Hepatocyte (in vitro differentiated cells): Measurements from ENCODE around the gene ARMC10. TPM values are rescaled to one million over a fixed set of nuclear protein-coding genes. Genes with fewer than 3 reads are reported as not detected.

Experiments used
- DNase-seq: peaks from one replicate; pipeline ENCODE4 v3.0.0-alpha.2; 2016; ENCODE audit warnings: low spot score
- H2AFZ ChIP-seq: fragments of 200-600 bp; sonication (generic); 2 replicates; pipeline ENCODE4 v1.6.0; 2016; ENCODE audit warnings: antibody characterized with exemption, mild to moderate bottlenecking
- H3K27ac ChIP-seq: fragments of 200-600 bp; sonication (generic); 2 replicates; pipeline ENCODE4 v1.5.1; 2016; ENCODE audit warnings: mild to moderate bottlenecking
- H3K27me3 ChIP-seq: fragments of 200-600 bp; sonication (generic); 2 replicates; pipeline ENCODE4 v1.6.1; 2016
- H3K36me3 ChIP-seq: fragments of 200-600 bp; sonication (generic); replicated peaks from 2 replicates; pipeline ENCODE4 v1.5.1; 2016; ENCODE audit warnings: low read depth; ENCODE audit not compliant: insufficient read depth
- H3K4me1 ChIP-seq: fragments of 200-600 bp; sonication (generic); 2 replicates; pipeline ENCODE4 v1.5.1; 2016; ENCODE audit warnings: mild to moderate bottlenecking, moderate library complexity; ENCODE audit not compliant: insufficient read depth
- H3K4me2 ChIP-seq: fragments of 200-600 bp; sonication (generic); 2 replicates; pipeline ENCODE4 v1.6.0; 2016
- H3K4me3 ChIP-seq: fragments of 200-600 bp; sonication (generic); 2 replicates; pipeline ENCODE4 v1.5.1; 2016; ENCODE audit warnings: mild to moderate bottlenecking
- H3K79me2 ChIP-seq: fragments of 200-600 bp; sonication (generic); 2 replicates; pipeline ENCODE4 v1.6.0; 2017; ENCODE audit warnings: mild to moderate bottlenecking
- H3K9me2 ChIP-seq: fragments of 200-600 bp; sonication (generic); replicated peaks from 2 replicates; pipeline ENCODE4 v1.6.0; 2017; ENCODE audit warnings: mild to moderate bottlenecking; ENCODE audit not compliant: insufficient read depth
- H3K9me3 ChIP-seq: fragments of 200-600 bp; sonication (generic); 2 replicates; pipeline ENCODE4 v1.5.1; 2016; ENCODE audit warnings: low read depth, mild to moderate bottlenecking
- H4K20me1 ChIP-seq: fragments of 200-600 bp; sonication (generic); 2 replicates; pipeline ENCODE4 v1.6.0; 2016; ENCODE audit warnings: mild to moderate bottlenecking; ENCODE audit not compliant: insufficient read depth, poor library complexity, severe bottlenecking
- CTCF ChIP-seq: fragments of 200-600 bp; sonication (generic); IDR thresholded peaks from 2 replicates; pipeline ENCODE4 v1.5.1; 2016; ENCODE audit warnings: antibody characterized with exemption, mild to moderate bottlenecking; ENCODE audit not compliant: poor library complexity
- EZH2 ChIP-seq: fragments of 200-600 bp; sonication (generic); IDR thresholded peaks from 2 replicates; pipeline ENCODE4 v1.6.1; 2016; ENCODE audit warnings: antibody characterized with exemption, mild to moderate bottlenecking, borderline replicate concordance
- EZH2phosphoT487 ChIP-seq: fragments of 200-600 bp; sonication (generic); IDR thresholded peaks from one replicate; pipeline ENCODE4 v1.6.1; 2018; ENCODE audit warnings: antibody characterized with exemption, mild to moderate bottlenecking, low read depth, moderate library complexity; ENCODE audit not compliant: unreplicated experiment, severe bottlenecking
- WGBS: methylation state at CpG from one replicate; pipeline ENCODE4 v1.1.6; 2016; ENCODE audit warnings: low lambda C conversion rate; ENCODE audit errors: missing lambda C conversion rate; 5-methylcytosine and 5-hydroxymethylcytosine counted together
- polyA plus RNA-seq: library from polyadenylated mRNA; unstranded; fragments of >200 nt; fragmentation: Nextera tagmentation; extraction: Ambion mirVana; gene quantifications from 2 replicates; pipeline ENCODE4 v1.2.1, GENCODE V29; 2016
- total RNA-seq: library from RNA; depleted of rRNA; stranded (reverse); fragments of >200 nt; gene quantifications from 2 replicates; pipeline ENCODE4 v1.2.3, GENCODE V29; 2014

The ARMC10 gene
- total RNA-seq, result 27.2 and 35.7 TPM in 2 replicates
- 28.5 and 33.5 TPM in 2 replicates for polyA plus RNA-seq

GRCh38 chr7:103074519-103075336, at the start of gene ARMC10, which contains the start of gene FBXL13:
Gene ARMC10 (plus strand): TSS chr7:103075140. CDS start chr7:103075273, 133 bp downstream.
Gene FBXL13 (minus strand): TSS chr7:103074796.
- H3K27me3 ChIP-seq, result no peaks in the 10 kb centered on the region
- no peaks in the 10 kb centered on the region for H3K36me3 ChIP-seq
- DNase-seq, result peak; percentile 95
- peak within 1 kb of the TSS; percentile 78 for H3K4me2 ChIP-seq
- no peaks in the 10 kb centered on the region for H3K9me3 ChIP-seq
- peaks cover 42% of the 10 kb centered on the region for H3K79me2 ChIP-seq
- H2AFZ ChIP-seq, result peak within 1 kb of the TSS; percentile 89
- H3K4me1 ChIP-seq, result peaks cover 7% of the 10 kb centered on the region
- H3K27ac ChIP-seq, result peak within 1 kb of the TSS; percentile 96
- H4K20me1 ChIP-seq, result no peaks in the 10 kb centered on the region
- WGBS, result 0% methylated on average over 37 of the region's 83 CpGs
- TF ChIP-seq EZH2 (no peak), CTCF (peak; percentile 15), EZH2phosphoT487 (no peak)
- peak within 1 kb of the TSS; percentile 61 for H3K4me3 ChIP-seq
- peaks cover 2% of the 10 kb centered on the region for H3K9me2 ChIP-seq

GRCh38 chr7:103025341-103025740, 49.6 kb upstream of the ARMC10 start:
- Histone ChIP-seq H2AFZ (no peak overlapping the region), H3K36me3 (no peaks in the 10 kb centered on the region), H3K4me3 (no peak overlapping the region), H3K27me3 (no peaks in the 10 kb centered on the region), H3K9me2 (no peaks in the 10 kb centered on the region), H3K9me3 (no peaks in the 10 kb centered on the region), H3K4me1 (no peaks in the 10 kb centered on the region), H3K79me2 (no peaks in the 10 kb centered on the region), H3K4me2 (no peak overlapping the region), H3K27ac (no peak overlapping the region), H4K20me1 (no peaks in the 10 kb centered on the region)
- TF ChIP-seq EZH2 (no peak), CTCF (no peak), EZH2phosphoT487 (no peak)
- no peak for DNase-seq
- WGBS, result 90% methylated on average over 3 of the region's 3 CpGs

GRCh38 chr7:103031024-103031423, 43.9 kb upstream of the ARMC10 start:
- DNase-seq, result no peak
- Histone ChIP-seq H3K4me3 (no peak overlapping the region), H2AFZ (no peak overlapping the region), H3K4me1 (no peaks in the 10 kb centered on the region), H3K36me3 (no peaks in the 10 kb centered on the region), H3K27ac (no peak overlapping the region), H4K20me1 (no peaks in the 10 kb centered on the region), H3K9me3 (no peaks in the 10 kb centered on the region), H3K9me2 (no peaks in the 10 kb centered on the region), H3K79me2 (no peaks in the 10 kb centered on the region), H3K4me2 (no peak overlapping the region), H3K27me3 (no peaks in the 10 kb centered on the region)
- TF ChIP-seq CTCF, result no peak
- TF ChIP-seq EZH2phosphoT487, result no peak
- WGBS, result 79% methylated on average over 1 of the region's 1 CpG
